Hematopoietic multipotent progenitor cell treated with erythropoietin and hydrocortisone succinate and interleukin-3 and kit ligand, for 6 days (in vitro differentiated cells): Measurements from ENCODE around the gene MAGEE1.

ENCODE experiments used
- DNase-seq: peaks from one replicate; pipeline ENCODE4 v3.0.0-alpha.2; 2015

MAGEE1 gene, protein sequence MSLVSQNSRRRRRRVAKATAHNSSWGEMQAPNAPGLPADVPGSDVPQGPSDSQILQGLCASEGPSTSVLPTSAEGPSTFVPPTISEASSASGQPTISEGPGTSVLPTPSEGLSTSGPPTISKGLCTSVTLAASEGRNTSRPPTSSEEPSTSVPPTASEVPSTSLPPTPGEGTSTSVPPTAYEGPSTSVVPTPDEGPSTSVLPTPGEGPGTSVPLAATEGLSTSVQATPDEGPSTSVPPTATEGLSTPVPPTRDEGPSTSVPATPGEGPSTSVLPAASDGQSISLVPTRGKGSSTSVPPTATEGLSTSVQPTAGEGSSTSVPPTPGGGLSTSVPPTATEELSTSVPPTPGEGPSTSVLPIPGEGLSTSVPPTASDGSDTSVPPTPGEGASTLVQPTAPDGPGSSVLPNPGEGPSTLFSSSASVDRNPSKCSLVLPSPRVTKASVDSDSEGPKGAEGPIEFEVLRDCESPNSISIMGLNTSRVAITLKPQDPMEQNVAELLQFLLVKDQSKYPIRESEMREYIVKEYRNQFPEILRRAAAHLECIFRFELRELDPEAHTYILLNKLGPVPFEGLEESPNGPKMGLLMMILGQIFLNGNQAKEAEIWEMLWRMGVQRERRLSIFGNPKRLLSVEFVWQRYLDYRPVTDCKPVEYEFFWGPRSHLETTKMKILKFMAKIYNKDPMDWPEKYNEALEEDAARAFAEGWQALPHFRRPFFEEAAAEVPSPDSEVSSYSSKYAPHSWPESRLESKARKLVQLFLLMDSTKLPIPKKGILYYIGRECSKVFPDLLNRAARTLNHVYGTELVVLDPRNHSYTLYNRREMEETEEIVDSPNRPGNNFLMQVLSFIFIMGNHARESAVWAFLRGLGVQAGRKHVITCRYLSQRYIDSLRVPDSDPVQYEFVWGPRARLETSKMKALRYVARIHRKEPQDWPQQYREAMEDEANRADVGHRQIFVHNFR

DNA sequence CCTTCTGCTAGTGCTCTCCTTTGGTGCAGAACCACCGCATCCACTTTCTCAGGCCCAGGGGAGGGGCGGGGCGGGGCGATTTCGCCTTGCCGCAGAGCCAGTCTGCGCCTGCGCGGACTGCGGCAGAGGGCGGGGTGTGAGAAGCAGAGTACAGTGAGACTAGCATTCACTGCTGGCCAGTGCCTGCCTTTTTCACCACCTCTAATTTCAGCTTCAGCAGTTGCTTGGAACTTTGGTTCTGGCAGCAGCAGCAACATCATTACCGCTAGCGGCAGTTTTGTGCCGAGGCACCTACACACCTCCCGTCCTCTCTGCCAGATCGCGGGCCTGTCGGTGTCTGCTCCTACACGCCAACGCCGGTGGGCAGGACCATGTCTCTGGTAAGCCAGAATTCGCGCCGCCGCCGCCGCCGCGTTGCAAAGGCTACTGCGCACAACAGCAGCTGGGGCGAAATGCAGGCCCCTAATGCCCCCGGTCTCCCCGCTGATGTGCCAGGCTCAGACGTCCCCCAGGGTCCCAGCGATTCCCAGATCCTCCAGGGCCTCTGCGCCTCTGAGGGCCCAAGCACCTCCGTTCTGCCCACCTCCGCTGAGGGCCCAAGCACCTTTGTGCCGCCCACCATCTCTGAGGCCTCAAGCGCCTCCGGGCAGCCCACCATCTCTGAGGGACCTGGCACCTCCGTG, at the start of gene MAGEE1:
Gene MAGEE1, plus strand, starts transcription at position 151 of the 683 bp plus-strand sequence. Its CDS starts 221 bp downstream, at position 372.
- peak; percentile 77 for DNase-seq

DNA sequence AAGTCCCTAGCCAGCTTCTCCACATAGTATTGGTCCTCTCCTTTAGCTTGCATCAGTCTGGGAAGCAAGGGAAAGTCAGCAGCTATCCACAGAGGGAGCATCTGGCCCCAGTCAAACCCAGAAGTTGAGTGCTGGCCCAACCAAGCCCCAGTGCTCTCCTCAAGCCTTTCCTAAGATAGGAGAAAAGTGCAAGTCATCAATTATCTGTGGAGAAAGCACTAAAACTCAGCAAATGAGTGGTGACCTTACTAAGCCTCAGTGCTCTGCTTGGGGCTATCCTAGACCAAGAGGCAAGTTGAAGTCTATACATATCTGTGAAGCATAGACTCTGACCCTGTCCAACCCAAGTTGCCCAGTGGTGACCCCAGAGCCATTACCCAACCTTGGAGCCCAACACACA, 28.5 kb upstream of the MAGEE1 start:
- DNase-seq = no peak

DNA sequence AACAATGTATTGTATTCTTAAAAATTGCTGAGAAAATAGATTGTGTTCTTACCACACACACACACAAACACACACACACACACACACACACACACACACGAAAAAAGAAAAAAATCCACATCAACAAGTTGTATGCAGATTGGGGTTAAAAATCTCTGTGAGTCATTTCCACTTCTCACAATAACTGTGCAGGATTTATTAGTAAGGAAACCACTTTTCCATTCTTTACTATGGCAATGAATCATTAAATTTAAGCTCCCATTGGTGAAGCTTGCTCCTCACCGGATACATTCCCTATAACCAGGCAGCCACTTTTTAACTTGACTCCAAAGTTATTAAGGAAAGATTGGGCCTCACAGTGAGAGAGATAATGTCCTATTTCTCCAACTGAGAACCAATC, 19.7 kb upstream of the MAGEE1 start:
- no peak for DNase-seq

DNA sequence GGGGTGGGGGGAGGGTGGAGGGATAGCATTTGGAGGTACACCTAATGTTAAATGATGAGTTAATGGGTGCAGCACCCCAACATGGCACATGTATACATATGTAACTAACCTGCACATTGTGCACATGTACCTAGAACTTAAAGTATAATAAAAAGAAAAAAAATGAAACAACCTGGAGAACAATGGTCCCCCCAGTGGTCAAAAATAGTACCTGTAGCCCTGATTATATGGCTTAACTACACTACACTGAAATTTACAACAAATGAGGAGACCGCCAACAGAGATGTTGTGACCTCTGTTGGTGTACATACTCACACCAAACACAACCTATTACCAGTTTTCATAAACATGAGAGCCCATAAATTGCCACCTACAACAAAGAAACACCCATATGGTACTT, 7.3 kb upstream of the MAGEE1 start:
- DNase-seq = no peak

DNA sequence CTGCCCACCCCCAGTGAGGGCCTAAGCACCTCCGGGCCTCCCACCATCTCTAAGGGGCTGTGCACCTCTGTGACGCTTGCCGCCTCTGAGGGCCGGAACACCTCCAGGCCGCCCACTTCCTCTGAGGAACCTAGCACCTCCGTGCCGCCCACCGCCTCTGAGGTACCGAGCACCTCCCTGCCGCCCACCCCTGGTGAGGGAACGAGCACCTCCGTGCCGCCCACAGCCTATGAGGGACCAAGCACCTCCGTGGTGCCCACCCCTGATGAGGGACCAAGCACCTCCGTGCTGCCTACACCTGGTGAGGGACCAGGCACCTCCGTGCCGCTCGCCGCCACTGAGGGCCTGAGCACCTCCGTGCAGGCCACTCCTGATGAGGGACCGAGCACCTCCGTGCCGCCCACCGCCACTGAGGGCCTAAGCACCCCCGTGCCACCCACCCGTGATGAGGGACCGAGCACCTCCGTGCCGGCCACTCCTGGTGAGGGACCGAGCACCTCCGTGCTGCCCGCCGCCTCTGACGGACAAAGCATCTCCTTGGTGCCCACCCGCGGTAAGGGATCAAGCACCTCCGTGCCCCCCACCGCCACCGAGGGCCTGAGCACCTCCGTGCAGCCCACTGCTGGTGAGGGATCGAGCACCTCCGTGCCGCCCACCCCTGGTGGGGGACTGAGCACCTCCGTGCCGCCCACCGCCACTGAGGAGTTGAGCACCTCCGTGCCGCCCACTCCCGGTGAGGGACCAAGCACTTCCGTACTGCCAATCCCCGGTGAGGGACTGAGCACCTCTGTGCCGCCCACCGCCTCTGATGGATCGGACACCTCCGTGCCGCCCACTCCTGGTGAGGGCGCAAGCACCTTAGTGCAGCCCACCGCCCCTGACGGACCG, 977 bp downstream of the MAGEE1 start:
- DNase-seq = no peak

DNA sequence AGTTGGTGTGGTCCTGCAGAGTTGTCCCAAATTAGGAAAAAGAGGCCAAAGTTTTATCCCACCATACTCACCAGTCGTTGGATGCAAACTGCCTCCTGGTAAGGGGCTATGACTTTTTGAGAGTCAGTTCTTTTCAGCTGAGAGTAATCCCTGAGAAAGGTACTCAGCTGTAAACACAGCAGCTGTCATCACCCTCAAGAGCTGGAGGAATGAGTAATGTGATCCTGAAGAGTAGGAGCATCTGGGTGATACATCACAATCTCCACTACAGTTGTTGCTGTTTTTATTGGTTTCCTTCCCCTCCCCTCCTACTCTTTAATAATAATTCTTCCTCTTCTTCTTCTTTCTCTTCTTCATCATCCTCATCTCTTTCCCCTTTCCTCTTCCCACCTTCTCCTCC, 5.7 kb downstream of the MAGEE1 start:
- no peak for DNase-seq

DNA sequence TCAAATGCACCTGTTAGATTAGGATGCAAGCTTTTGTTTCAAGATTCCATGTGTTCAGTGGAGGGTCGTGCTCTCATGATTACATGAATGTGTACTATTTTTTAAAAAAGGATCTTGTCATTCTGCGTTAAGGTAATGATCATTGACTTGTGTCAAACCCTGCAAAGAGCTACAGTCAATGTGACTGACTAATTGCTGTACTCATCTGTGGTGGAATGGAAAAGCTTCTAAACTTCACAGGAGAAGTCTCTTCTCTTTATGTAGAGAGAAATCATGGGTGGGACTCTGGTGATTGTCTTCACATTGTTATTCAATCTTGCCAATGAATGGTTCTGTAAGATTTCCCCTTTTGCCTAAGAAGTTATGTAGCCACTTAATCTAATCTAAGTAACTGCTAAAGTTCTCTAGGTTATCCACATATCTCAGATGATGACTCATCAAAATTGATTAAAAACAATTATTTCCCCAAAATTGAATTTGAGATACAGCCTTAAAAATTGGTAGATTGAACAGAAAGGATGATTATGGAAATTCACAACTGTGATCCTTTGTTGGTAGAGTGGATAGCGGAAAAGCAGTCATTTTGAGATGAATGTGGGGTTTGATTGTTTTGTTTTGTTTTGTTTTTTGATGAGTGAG, 6.7 kb downstream of the MAGEE1 start:
- DNase-seq = no peak

DNA sequence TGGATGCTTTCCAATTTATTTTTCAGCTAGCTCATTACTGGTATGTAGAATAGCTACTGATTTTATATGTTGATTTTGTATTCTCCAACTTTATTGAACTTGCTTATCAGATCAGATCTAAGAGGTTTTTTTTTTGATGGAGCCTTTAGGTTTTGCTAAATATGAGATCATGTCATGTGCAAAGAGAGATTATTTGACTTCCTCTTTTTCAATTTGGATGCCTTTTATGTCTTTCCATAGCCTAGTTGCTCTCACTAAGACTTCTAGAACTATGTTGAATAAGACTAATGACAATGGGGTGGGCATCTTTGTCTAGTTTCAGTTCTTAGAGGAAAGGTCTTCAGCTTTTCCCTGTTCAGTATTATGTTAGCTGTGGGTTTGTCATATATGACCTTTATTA, 11.7 kb downstream of the MAGEE1 start:
- DNase-seq = peak; percentile 2

DNA sequence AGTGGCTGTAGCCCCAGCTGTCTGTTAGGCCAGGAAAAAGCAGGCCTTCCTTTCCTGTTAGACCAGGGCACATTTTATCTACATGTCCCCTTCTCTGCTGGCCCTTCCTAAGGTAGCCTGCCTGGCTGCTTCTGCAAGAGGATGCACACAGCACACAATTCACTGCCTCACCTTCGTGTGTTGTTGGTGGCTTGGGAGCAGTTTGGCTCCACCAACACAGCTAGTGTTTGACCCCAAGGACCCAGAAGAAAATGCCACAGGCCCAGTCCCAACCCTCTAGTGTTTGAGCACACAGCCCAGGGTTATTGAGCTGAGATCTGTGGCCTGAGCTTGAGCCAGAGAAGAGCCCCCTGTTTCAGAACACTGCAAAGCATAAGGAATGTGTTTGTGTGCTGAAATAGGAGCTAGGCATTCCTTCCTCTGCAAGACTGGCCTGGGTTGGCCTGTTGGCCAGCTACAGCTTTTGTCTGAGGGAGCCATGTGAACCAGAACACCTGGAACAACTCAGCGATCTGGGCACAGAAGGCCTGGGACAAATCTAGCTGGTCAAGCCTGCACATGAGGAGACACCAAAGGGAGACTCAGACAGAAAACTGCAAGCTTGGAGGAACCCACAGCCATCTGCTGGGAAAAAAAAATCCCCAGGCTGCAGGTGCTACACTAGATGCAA, 26.4 kb downstream of the MAGEE1 start:
- no peak for DNase-seq

DNA sequence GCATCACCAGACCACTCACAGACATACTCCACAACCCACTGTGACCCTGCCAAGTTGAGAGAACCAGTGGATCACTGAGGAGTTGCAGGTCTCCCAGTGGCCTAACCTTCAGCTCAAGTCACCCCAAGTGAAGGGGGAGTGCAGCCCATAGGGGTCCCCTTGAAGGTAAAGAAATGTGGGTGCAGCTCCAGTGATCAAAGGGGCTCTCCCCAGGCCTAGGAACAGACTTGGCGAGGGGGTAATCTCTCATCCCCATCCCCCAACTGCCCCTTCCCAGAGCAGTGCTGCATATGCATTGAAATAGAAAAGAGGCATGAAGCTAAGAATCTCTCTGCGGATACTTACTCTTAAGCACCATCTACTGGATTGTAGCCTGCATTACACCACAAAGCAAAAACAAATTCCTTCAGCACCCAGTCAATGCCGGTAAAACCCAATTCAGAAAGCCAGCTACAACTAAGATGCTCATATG, 27.0 kb downstream of the MAGEE1 start:
- DNase-seq = peak; percentile 32

DNA sequence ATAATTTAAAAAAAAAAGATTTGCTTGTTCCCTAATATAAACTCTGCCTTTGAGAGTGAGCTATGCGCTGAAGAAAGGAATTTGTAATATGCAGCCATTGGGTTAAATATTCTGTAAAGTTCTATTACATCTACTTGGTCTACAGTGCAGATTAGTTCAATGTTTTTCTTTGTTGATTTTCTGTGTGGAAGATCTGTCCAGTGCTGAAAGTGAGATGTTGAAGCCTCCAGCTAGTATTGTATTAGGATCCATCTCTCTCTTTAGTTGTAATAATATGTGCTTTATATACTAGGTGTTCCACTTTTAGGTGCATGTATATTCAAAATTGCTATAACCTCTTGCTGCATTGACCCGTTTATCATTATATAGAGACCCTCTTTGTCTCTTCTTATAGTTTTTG, 49.8 kb downstream of the MAGEE1 start:
- no peak for DNase-seq
